Measurements from ENCODE around the gene MTG2. TPM values are rescaled to one million over a fixed set of nuclear protein-coding genes. Genes with fewer than 3 reads are reported as not detected.

The MTG2 gene
- total RNA-seq, 1 experiment from 2014 or later, result 33.9 TPM

GRCh38 chr20:62141043-62141396 lies 41.8 kb upstream of the MTG2 start:
- ATAC-seq (no peak), DNase-seq (no peak)
- Histone ChIP-seq H3K4me2 (ENCODE audit: low read length) (peak overlapping the region; percentile 92), H3K9ac (ENCODE audit: low read length) (no peak overlapping the region), H3K27me3 (ENCODE audit: low read length) (no peaks in the 10 kb centered on the region), H3K79me2 (ENCODE audit: low read length) (peaks cover 62% of the 10 kb centered on the region), H3K4me1 (ENCODE audit: insufficient read depth, low read length) (peaks cover 24% of the 10 kb centered on the region), H3K4me3 (ENCODE audit: low read length) (peak overlapping the region; percentile 85), H3F3A (ENCODE audit: low read length, unreplicated experiment) (no peaks in the 10 kb centered on the region), H3K36me3 (ENCODE audit: low read depth, low read length) (peaks cover 51% of the 10 kb centered on the region), H3K9me3 (ENCODE audit: low read length) (no peaks in the 10 kb centered on the region), H3K27ac (ENCODE audit: low read length) (no peak overlapping the region), H2AFZ (ENCODE audit: low read length) (no peak overlapping the region), H4K20me1 (ENCODE audit: low read length) (peaks cover 65% of the 10 kb centered on the region), H3K9me2 (replicated peaks; ENCODE audit: low read length) (no peaks in the 10 kb centered on the region)
- ChIA-PET POLR2A (ENCODE audit: unreplicated experiment) (no interaction called here), CTCF (no interaction called here)
- no peak for TF ChIP-seq CTCF (conservative IDR thresholded peaks at IDR 0.05; ENCODE audit: low read depth, low read length)
- no peak for TF ChIP-seq EZH2phosphoT487 (IDR thresholded peaks at IDR 0.05; ENCODE audit: borderline replicate concordance, low read length)
- TF ChIP-seq EZH2 (IDR thresholded peaks at IDR 0.05; ENCODE audit: low read length, unreplicated experiment), result no peak
- BruUV-seq (replicated peaks), result no TSS peak
- intact Hi-C loops (cut with micrococcal nuclease), result no loop called here

- POLR2A ChIA-PET (ENCODE audit: unreplicated experiment), result no interaction called here
- H2AFZ ChIP-seq (ENCODE audit: low read length), result no peak overlapping the region
- H3K27me3 ChIP-seq (ENCODE audit: low read length), result no peaks in the 10 kb centered on the region
- ATAC-seq (peak; percentile 9), DNase-seq (peak; percentile 41)
- H3K9ac ChIP-seq (ENCODE audit: low read length), result peak overlapping the region; percentile 91
- peaks cover 45% of the 10 kb centered on the region for H3K36me3 ChIP-seq (ENCODE audit: low read depth, low read length)
- no peak for TF ChIP-seq EZH2phosphoT487 (IDR thresholded peaks at IDR 0.05; ENCODE audit: borderline replicate concordance, low read length)
- peak; percentile 76 for TF ChIP-seq CTCF (conservative IDR thresholded peaks at IDR 0.05; ENCODE audit: low read depth, low read length)
- peak overlapping the region; percentile 92 for H3K4me2 ChIP-seq (ENCODE audit: low read length)
- peaks cover 69% of the 10 kb centered on the region for H3K79me2 ChIP-seq (ENCODE audit: low read length)
- no peaks in the 10 kb centered on the region for H3K9me2 ChIP-seq (replicated peaks; ENCODE audit: low read length)
- peaks cover 63% of the 10 kb centered on the region for H4K20me1 ChIP-seq (ENCODE audit: low read length)
- intact Hi-C loops (cut with micrococcal nuclease), result no loop called here
- H3K4me3 ChIP-seq (ENCODE audit: low read length), result peak overlapping the region; percentile 85
- peaks cover 24% of the 10 kb centered on the region for H3K4me1 ChIP-seq (ENCODE audit: insufficient read depth, low read length)
- TSS peak; percentile 35 for BruUV-seq (replicated peaks)
- H3F3A ChIP-seq (ENCODE audit: low read length, unreplicated experiment), result no peaks in the 10 kb centered on the region
- no peaks in the 10 kb centered on the region for H3K9me3 ChIP-seq (ENCODE audit: low read length)
- H3K27ac ChIP-seq (ENCODE audit: low read length), result no peak overlapping the region
- CTCF ChIA-PET, result interaction anchor here (0.6 to 1.2 kb wide), 4 partner anchors 18 to 131 kb away, joined by 3 to 5 read pairs (median 4); no protein-coding TSS in a partner anchor
Measured at GRCh38 chr20:62141397-62142251, 41.2 kb upstream of the MTG2 start.

Measured in PC-3 (cell line).